HG03558 (cell line): ENCODE data around the gene PPP1R12C.

Experiments used
- ATAC-seq: cut with Tn5 transposase; IDR thresholded peaks from one replicate; pipeline ENCODE4 v1.9.1; 2021; ENCODE audit warnings: moderate number of reproducible peaks; ENCODE audit not compliant: unreplicated experiment; ENCODE audit errors: extremely low read depth

Gene PPP1R12C

GRCh38 chr19:55092423-55093318 lies 24.8 kb downstream of the PPP1R12C start:
- ATAC-seq = no peak

GRCh38 chr19:55091955-55092354 lies 25.5 kb downstream of the PPP1R12C start:
- no peak for ATAC-seq

- no peak for ATAC-seq
Measured at GRCh38 chr19:55091126-55091910, 26.1 kb downstream of the PPP1R12C start.

- no peak for ATAC-seq
Measured at GRCh38 chr19:55090564-55090963, 26.9 kb downstream of the PPP1R12C start.

GRCh38 chr19:55089342-55089944 lies 28.0 kb downstream of the PPP1R12C start:
- ATAC-seq = no peak

- ATAC-seq = no peak
Measured at GRCh38 chr19:55088543-55089341, 28.7 kb downstream of the PPP1R12C start.

- no peak for ATAC-seq
Measured at GRCh38 chr19:55088021-55088451, 29.4 kb downstream of the PPP1R12C start.

- no peak for ATAC-seq
Measured at GRCh38 chr19:55087542-55087901, 29.9 kb downstream of the PPP1R12C start.

GRCh38 chr19:55086730-55087541 lies 30.5 kb downstream of the PPP1R12C start:
- no peak for ATAC-seq

- no peak for ATAC-seq
Measured at GRCh38 chr19:55085923-55086715, 31.3 kb downstream of the PPP1R12C start.

GRCh38 chr19:55084416-55084815 lies 33.0 kb downstream of the PPP1R12C start:
- no peak for ATAC-seq

- ATAC-seq = no peak
Measured at GRCh38 chr19:55083004-55083850, 34.2 kb downstream of the PPP1R12C start.

- ATAC-seq = no peak
Measured at GRCh38 chr19:55082020-55082851, 35.2 kb downstream of the PPP1R12C start.

GRCh38 chr19:55081770-55082019 lies 35.7 kb downstream of the PPP1R12C start:
- ATAC-seq = no peak

GRCh38 chr19:55080968-55081769 lies 36.3 kb downstream of the PPP1R12C start:
- ATAC-seq = no peak
